NCI-H460 (cell line): Measurements from ENCODE around the gene FHIP1B. TPM values are rescaled to one million over a fixed set of nuclear protein-coding genes. Genes with fewer than 3 reads are reported as not detected.

Source experiments
- DNase-seq: peaks from one replicate; pipeline ENCODE4 v3.0.0-alpha.2; 2016; ENCODE audit warnings: low read depth; ENCODE audit errors: extremely low read depth
- total RNA-seq: library from RNA; depleted of rRNA; stranded (reverse); fragments of >200 nt; shearing (Covaris generic); gene quantifications from 2 replicates; pipeline ENCODE4 v1.2.3, GENCODE V29; 2014

FHIP1B gene
- total RNA-seq, 1 experiment from 2014 or later, result 15.3 TPM

GRCh38 chr11:6240781-6241180 is 6.3 kb upstream of the FHIP1B start:
- DNase-seq, result no peak

- DNase-seq, result no peak
These were observed 5.7 kb upstream of the FHIP1B start for GRCh38 chr11:6240139-6240538.

GRCh38 chr11:6238902-6239301 is 4.5 kb upstream of the FHIP1B start, which contains the start of gene CNGA4:
Gene CNGA4, plus strand, starts transcription at chr11:6239089. Its CDS starts 118 bp downstream, at chr11:6239207.
- DNase-seq, result no peak

- DNase-seq, result no peak
These were observed 3.4 kb upstream of the FHIP1B start for GRCh38 chr11:6237761-6238302.

GRCh38 chr11:6237266-6237665 is 2.8 kb upstream of the FHIP1B start:
- no peak for DNase-seq

GRCh38 chr11:6233984-6234386 is 451 bp downstream of the FHIP1B start:
- DNase-seq, result no peak

- no peak for DNase-seq
These were observed 1.5 kb downstream of the FHIP1B start for GRCh38 chr11:6232899-6233298.

- no peak for DNase-seq
These were observed 4.5 kb downstream of the FHIP1B start for GRCh38 chr11:6229911-6230310.

- no peak for DNase-seq
These were observed 5.9 kb downstream of the FHIP1B start for GRCh38 chr11:6228520-6228919.

GRCh38 chr11:6225896-6226295 is 8.5 kb downstream of the FHIP1B start:
- DNase-seq, result no peak

- no peak for DNase-seq
These were observed 9.4 kb downstream of the FHIP1B start for GRCh38 chr11:6225024-6225423.

GRCh38 chr11:6224421-6224820 is 10.0 kb downstream of the FHIP1B start:
- no peak for DNase-seq

- DNase-seq, result no peak
These were observed 10.6 kb downstream of the FHIP1B start for GRCh38 chr11:6223854-6224253.

GRCh38 chr11:6219359-6219758 is 15.1 kb downstream of the FHIP1B start:
- DNase-seq, result no peak

GRCh38 chr11:6217722-6218121 is 16.7 kb downstream of the FHIP1B start:
- no peak for DNase-seq

GRCh38 chr11:6216501-6216900 is 17.9 kb downstream of the FHIP1B start:
- DNase-seq, result no peak

- no peak for DNase-seq
These were observed 19.9 kb downstream of the FHIP1B start for GRCh38 chr11:6214530-6214929.

GRCh38 chr11:6210274-6210955 is 24.0 kb downstream of the FHIP1B start:
- no peak for DNase-seq

- no peak for DNase-seq
These were observed 24.6 kb downstream of the FHIP1B start for GRCh38 chr11:6209801-6210200.

- no peak for DNase-seq
These were observed 27.8 kb downstream of the FHIP1B start for GRCh38 chr11:6206456-6207180.

- DNase-seq, result no peak
These were observed 29.1 kb downstream of the FHIP1B start, which contains the start of gene C11orf42 for GRCh38 chr11:6205366-6205765. Gene C11orf42, plus strand, starts transcription at chr11:6205557. Its CDS starts 59 bp downstream, at chr11:6205616.

GRCh38 chr11:6204706-6205105 is 29.7 kb downstream of the FHIP1B start:
- no peak for DNase-seq
